HG03060 (cell line): Measurements from ENCODE around the gene UHRF1.
"Not testable (repeated sequence)": the region's sequence is repeated elsewhere in the genome, so short reads cannot be mapped to it uniquely, and the experiment has no call there.

Source experiments
- ATAC-seq: cut with Tn5 transposase; IDR thresholded peaks from one replicate; pipeline ENCODE4 v1.9.1; 2021; ENCODE audit warnings: low read depth, moderate number of reproducible peaks; ENCODE audit not compliant: unreplicated experiment

UHRF1 gene

DNA sequence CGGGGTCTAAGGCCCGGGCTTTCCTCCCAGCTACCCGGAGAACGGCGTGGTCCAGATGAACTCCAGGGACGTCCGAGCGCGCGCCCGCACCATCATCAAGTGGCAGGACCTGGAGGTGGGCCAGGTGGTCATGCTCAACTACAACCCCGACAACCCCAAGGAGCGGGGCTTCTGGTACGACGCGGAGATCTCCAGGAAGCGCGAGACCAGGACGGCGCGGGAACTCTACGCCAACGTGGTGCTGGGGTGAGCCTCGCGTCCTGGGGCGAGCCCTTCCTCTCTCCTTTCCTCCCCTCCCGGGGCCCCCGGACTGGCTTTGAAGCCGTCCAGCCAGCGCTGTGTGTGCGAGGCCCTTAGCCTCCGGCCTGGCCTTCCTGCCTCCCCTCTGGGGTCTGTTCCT is 23.4 kb downstream of the UHRF1 start:
- ATAC-seq: no peak

DNA sequence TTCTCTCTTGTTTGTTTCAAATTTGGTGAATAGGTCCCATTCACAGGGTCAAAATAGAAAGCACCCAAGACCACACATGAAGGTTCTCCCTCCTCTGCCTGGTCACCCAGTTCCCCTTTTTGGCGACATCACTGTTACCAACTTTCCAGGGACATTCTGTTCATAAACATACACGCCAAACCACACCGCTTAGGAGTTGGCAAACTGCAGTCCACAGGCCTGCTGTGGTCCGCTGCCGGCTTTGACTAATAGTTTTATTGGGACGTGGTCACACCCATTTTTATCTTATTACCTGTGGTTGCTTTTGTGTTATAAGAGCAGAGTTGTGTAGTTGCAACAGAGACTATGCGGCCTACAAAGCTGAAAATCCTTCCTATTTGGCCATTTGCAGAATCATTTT is 24.2 kb downstream of the UHRF1 start:
- no peak for ATAC-seq

DNA sequence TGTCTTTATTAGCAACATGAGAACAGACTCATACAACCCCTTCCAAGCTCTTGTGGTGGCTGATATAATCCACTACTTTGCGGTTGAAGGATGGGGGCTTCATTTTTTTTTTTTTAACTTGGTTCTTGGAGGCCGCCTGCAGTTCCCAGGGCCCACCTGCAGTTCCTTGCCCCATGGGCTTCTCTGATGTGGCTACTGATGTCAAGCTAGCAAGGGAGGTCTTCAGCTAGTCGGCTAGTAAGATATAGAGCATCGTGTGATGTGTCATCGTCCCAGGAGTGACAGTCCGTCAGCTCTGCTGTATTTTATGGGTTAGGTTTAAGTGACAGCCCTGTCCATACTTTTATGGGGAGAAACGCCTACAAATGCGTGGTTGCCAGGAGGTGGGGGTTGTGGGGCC is 26.1 kb downstream of the UHRF1 start:
- no peak for ATAC-seq

DNA sequence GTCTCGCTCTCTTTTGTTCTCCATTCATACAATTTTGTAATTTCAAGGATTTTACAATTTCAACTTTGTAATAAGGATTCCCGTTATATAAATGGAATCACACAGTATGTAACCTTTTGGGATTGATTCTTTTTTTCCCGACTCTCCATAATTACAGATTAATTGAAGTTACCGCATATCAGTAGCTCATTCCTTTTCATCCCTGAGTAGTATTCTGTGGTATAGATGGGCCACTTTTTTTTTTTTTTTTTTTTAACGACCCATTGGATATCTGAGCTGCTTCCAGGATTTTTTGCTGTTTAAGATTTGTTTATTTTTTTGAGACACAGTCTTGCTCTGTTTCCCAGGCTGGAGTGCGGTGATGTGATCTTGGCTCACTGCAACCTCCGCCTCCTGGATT is 27.8 kb downstream of the UHRF1 start:
- no peak for ATAC-seq

DNA sequence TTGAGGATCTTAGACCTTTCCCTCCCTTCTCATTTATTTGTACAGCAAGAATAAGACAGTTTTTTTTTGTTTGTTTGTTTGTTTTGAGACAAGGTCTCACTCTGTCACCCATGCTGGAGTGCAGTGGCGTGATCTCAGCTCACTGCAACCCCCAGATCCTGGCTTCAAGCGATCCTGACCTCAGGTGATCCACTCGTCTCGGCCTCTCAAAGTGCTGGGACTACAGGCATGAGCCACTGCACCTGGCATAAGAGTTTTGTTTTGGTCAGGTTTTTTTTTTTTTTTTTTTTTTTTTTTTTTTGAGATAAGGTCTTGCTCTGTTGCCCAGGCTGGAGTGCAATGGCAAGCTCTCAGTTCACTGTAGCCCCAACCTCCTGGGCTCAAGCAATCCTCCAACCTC is 29.2 kb downstream of the UHRF1 start:
- not testable (repeated sequence) for ATAC-seq

DNA sequence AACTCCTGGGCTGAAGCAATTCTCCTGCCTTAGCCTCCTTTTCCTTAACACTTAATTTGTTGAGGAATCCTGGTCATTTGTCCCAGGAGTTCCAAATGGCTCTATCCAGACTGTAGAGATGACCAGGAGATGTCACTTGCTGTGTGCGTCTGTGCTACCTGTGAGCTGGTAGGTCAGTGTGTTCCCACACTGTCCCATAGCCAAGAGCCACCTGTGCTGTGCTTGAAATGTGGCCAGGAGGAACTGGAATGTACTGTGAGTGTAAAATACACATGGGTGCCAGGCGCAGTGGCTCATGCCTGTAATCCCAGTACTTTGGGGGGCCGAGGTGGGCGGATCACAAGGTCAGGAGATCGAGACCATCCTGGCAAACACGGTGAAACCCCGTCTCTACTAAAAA is 30.2 kb downstream of the UHRF1 start:
- no peak for ATAC-seq

DNA sequence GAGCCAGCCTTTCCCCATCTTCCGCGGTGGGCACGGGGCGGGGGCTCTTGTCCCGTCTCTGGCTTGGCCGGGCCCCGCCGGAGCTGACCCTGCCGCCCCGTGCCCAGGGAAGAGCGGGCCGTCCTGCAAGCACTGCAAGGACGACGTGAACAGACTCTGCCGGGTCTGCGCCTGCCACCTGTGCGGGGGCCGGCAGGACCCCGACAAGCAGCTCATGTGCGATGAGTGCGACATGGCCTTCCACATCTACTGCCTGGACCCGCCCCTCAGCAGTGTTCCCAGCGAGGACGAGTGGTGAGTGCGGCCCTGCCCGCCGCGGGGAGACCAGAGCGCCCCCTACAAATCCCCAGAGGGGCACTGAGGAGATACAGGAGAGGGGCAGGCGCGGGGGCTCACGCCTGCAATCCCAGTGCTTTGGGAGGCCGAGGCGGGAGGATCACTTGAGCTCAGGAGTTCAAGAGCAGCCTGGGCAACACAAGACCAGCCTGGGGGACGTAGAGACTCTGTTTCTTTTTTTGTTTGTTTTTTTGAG is 32.4 kb downstream of the UHRF1 start:
- ATAC-seq: not testable (repeated sequence)

DNA sequence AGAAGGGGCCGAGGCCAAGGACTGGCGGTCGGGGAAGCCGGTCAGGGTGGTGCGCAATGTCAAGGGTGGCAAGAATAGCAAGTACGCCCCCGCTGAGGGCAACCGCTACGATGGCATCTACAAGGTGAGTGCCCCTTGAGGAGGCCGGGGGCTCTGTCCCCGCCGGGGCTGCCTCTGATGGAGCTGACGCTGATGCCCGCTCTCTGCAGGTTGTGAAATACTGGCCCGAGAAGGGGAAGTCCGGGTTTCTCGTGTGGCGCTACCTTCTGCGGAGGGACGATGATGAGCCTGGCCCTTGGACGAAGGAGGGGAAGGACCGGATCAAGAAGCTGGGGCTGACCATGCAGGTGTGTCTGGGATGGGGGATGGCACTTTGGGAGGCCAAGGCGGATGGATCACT is 41.3 kb downstream of the UHRF1 start:
- not testable (repeated sequence) for ATAC-seq

DNA sequence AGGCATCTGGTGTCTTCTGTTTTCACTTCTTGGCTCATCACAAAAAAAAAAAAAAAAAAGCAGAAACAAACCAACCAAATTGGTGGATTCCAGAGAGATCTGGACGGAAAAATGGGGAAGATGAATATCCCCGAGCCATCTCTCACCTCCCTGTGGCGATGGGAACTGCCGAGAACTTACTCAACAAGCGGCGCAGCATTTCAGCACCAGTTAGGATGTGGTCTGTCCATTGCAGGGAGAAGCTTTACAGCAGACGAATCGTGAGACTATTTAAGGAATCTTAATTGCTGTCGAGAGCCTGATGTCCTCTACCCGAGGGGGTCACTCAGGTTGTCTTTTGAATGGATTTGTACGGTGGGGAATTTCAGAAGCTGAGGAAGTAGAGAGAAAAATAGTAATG is 42.4 kb downstream of the UHRF1 start:
- no peak for ATAC-seq

DNA sequence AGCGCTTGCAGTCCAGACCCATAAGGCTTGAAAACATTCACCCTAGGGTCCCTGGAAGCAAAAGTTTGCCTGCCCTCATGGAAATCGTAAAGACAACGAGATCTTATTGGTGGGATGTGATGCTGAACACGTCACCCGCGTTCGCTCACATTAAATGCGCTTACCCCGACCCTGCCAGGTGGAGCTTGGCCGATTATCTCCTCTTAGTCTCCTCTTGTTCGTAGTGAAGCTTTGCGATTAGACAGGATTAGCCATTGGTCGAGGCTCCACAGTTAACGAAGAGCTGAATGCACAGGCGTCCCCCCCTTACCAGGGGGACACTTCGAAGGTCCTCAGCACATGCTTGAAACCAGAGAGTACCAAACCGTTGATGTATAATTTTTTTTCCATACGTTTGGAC is 43.6 kb downstream of the UHRF1 start:
- no peak for ATAC-seq

DNA sequence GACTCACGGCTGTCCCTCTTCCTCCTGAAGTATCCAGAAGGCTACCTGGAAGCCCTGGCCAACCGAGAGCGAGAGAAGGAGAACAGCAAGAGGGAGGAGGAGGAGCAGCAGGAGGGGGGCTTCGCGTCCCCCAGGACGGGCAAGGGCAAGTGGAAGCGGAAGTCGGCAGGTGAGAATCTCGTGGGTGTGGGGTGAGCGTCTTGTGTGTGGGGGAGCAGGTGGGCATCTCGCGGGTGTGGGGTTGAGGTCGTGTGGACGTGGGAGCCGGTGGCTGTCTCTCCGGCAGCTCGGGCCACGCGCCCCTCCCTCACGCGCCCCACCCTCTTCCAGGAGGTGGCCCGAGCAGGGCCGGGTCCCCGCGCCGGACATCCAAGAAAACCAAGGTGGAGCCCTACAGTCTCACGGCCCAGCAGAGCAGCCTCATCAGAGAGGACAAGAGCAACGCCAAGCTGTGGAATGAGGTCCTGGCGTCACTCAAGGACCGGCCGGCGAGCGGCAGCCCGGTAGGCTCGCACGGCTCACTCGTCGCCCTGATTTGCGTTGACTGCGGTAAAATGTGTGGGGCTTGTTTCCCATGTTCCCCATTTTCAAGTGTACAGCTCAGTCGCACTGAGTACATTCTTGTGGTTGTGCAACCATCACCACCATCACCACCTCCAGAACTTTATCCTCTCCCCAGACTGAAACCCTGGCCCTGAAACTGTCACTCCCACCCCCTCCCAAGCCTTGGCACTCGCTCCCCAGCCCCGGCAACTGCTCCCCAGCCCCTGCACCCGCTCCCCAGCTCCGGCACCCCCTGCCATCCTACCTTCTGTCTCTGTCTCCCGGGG is 45.2 kb downstream of the UHRF1 start:
- not testable (repeated sequence) for ATAC-seq

DNA sequence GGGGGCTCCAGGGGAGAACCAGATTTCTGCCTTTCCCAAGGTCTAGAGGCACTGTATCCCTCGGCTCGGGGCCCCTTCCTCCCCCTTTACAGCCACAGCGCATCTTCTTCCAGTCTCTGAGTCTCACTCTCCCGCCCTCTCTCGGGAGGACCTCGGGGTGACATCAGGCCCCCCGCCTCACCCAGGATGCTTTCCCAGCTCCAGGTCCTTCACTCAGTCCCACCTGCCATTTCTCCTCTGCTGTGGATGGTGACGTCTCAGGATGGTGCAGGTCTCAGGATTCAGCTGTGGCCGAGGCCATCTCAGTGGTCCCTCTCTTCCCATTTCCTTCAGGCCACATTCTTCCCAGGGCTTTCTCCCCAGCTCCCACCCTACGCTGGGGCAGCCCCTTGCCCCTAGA is 46.0 kb downstream of the UHRF1 start:
- ATAC-seq: no peak

DNA sequence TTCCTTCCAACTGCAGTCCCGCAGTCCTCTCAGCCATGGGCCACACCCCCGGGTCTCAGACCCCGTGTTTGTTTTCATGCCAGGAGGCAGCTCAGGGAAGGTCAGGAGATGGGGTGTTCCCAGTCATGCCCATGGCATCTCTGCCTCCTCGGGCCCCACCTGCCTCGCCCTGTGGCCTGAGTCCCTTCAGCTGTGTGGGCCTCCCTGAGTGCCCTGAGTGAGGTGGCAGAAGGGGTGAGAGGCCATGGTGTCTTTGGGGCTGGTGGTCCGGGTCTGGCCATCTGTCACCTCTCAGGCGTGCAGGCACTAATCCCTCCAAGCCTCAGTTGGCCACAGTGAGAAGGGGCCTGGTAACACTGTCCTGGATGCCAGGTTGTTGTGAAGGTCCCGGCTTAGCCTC is 48.7 kb downstream of the UHRF1 start:
- no peak for ATAC-seq

DNA sequence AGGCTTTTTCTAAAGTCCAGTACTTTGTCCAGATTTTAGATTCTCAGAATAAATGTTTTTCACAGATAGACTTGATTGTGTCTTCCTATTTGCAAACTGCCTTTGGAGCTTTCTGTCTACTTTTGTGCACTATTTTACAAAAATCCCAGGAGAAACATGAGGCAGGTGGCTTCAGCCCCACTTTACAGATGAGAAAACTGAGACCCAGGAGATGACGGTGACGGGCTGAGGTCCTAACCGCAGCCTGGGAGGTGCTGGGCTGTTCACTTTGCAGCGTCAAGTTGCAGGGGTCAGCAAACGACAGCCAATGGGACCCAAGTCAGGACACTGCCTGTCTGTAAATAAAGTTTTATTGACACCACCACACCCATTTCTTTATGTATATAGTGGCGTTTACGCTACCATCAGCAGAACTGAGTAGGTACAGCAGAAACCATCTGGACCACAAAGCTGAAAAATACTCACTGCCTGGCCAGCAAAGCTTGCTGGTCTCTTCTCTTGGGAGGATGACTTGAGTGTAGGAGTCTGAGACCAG is 52.9 kb downstream of the UHRF1 start:
- ATAC-seq: no peak

DNA sequence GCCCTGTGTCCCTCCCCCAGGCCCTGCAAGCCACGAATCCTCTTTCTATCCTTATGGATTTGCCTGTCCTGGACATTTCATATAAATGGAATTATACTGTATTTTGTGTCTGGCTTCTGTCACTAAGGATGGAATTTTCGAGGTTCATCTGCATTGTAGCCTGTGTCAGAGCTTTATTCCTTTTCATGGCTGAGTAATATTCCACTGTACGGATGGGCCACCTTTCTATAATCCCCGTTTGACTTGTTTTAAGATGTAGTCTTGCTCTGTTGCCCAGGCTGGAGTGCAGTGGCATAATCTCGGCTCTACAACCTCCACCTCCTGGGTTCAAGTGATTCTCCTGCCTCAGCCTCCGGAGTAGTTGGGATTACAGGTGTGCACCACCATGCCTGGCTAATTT is 55.8 kb downstream of the UHRF1 start:
- ATAC-seq: no peak

DNA sequence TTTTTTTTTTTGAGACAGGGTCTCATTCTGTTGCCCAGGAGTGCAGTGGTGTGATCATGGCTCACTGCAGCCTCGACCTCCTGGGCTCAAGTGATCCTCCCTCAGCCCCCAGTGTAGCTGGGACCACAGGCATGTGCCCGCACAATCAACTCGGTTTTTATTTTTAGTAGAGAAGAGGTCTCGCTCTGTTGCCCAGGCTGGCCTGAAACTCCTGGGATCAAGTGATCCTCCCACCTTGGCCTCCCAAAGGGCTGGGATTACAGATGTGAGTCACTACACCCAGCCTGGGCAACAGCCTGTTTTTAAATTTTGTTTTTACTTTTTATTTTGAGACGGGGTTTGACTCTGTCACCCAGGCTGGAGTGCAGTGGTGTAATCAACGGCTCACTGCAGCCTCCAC is 57.3 kb downstream of the UHRF1 start:
- ATAC-seq: no peak

DNA sequence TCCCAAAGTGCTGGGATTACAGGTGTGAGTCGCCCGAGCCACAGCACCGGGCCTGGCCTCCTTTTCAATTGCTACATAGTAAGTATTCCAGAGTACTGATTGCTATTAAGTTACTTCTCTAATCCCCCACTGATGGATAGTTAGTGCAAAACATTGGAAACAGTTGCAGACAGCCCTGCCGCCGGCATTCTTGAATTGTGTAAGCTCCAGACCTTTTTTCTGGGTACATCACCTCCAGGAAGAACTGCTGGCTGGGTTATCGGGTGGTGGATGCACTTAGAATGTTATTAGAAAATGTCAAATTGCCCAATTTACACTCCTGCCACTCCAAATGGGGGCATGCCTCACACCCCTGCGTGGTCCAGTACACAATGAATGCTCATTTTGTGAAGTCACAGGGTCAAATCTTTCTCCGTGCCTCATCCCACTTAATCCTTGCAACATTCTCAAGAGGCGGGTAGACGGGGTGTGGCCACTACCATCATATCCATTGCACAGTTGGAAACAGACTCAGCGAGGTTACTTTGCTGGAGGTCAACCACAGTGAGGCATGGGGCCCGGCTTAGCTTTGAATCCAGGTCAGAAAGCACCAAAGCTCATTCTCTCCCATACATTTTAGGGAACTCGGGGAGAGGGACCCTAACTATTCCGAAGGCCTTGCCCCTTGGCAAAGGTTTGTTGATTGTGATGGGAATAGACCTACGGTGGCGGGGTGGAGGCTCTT is 58.6 kb downstream of the UHRF1 start:
- no peak for ATAC-seq

DNA sequence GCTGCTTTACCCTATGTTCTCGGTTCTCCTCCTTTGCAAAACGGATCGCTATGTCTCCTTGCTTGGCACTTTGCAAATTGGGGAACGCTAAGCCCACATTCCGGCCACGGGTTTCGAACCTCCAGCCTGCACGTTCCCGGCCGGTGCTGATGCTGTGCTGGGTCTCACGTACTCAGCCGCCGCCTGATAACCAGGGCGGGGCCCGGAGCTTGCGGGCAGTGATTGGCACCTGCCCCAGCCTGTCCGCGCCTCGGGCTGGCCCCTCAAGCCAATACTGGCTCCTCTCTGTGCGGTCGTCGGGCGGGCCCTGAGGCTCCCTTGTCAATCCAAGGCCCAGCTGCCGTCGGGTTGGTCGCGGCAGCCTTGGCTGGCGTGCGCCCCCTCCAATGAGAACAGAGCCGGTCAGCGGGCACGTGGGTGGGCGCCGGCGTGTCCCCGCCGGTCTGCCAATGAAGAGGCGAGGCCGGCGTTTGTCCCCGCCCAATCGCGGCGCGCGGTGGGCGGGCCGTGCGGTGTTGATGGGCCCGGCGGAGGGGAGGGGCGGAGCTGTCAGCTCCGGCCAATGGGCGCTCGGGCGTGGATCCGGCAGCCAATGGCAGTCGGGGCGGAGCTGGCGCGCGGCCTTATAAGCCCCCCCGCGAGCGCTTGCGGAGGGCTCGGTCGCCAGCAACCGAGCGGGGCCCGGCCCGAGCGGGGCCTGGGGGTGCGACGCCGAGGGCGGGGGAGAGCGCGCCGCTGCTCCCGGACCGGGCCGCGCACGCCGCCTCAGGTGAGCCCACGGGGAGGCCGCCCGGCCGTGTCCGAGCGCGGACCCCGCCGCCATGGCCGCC is 59.4 kb downstream of the UHRF1 start, which contains the start of gene KDM4B:
KDM4B (plus strand) TSS at position 652 of the 830 bp plus-strand sequence. CDS start 63,778 bp downstream, outside the sequence.
- peak; percentile 88 for ATAC-seq

DNA sequence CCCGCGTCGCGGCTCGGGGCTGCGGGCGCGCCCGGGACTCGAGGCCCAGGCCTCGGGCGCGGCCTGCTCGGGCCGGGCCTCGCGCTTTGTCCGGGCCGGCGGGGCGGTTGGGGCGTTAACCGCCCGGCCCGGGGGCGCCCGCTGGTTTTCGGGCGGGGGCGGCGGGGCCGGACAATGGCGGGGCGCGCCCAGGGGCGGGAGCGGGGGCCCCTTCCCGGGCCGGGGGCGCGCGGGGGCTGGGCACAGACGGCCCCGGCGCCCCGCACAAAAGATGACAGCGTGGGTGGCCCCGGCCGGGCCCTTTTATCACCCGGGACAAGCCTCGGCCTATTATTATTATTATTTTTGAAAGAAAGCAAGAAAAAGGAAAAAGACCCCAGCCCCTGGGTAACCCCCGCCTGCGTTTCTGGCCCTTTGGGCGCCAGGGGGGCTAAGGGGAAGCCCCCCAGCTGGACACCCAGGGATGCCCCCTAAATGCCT is 60.0 kb downstream of the UHRF1 start:
- no peak for ATAC-seq

DNA sequence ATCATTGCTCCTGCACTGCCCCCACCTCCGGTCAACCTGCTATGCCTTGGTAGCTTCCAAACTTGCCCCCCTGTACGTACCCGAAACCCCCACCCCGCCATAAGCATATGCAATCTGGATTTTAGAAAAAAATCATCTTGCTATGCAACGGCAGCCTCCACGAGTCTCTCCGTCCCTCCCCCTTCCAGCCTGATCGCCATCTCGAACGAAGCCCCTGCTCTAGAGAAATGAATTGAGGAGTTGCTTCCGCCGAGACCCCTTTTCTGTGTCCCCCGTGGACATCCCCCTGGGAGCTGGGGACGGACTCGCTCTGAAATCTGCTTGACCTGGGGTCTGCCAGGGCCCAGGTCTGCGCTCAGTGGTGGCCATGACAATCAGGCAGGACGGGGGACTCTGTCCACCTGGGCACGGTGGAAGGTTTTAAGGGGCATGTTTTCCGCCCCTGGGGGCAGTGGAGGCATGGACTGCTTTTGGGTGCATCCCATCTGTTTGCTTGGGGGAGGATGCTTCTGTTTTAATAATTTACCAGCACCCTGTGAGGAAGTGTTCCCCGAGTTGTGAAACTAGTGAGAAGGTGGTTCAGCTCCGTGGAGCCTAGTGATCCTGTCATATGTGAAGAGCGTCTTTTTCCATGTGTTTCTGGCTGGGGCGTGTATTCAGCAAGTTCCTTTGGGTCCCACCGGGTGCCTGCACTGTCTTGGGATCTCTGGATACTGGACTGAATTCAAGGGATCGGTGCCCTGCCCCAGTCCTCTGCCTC is 60.7 kb downstream of the UHRF1 start:
- ATAC-seq: no peak
